COLO829 (cell line): ENCODE data around the gene HOXA13.

ENCODE experiments used
- DNase-seq: peaks from one replicate; pipeline ENCODE4 v3.0.0; 2012; ENCODE audit warnings: low spot score

The HOXA13 gene

DNA sequence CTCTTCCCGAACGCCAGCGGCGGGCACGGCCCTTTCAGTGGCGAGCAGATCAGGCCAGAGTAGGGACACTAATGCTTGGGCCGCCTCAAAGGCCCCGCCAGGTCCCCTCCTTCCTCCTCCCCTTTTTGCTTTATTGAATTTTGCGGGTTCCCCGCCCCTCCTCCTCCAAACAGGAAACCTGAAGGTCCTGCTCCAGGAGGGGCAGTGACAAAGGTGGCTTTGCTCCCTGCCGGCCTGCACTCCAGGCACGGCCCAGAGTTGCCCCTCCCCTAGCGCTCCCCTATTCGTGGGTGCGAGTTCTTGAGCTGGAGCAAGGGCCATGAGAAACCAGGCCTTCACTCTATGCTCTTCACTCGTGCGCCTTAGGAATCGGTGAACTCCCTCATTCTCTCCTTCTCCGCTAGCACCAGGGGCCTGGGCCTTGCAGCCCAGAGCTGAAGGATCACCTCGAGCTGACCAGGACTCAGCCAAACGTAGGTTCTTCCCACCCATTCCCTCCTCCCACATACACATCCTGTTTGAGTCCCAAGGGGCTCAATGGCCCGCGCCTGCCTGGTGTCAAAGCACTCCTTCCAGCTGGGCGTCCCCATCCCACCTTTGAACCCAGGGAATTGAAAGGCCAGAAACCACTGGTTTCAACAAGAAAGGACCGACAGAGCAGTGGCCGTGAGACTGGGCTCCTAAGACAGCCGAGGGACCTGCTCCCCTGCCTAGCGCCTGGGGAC is 51.7 kb downstream of the HOXA13 start:
- no peak for DNase-seq

GRCh38 chr7:27147199-27148030 is 52.5 kb downstream of the HOXA13 start, which contains the start of gene HOXA6:
HOXA6 (minus strand) TSS chr7:27147774; CDS start chr7:27147749, 25 bp downstream.
- no peak for DNase-seq

DNA sequence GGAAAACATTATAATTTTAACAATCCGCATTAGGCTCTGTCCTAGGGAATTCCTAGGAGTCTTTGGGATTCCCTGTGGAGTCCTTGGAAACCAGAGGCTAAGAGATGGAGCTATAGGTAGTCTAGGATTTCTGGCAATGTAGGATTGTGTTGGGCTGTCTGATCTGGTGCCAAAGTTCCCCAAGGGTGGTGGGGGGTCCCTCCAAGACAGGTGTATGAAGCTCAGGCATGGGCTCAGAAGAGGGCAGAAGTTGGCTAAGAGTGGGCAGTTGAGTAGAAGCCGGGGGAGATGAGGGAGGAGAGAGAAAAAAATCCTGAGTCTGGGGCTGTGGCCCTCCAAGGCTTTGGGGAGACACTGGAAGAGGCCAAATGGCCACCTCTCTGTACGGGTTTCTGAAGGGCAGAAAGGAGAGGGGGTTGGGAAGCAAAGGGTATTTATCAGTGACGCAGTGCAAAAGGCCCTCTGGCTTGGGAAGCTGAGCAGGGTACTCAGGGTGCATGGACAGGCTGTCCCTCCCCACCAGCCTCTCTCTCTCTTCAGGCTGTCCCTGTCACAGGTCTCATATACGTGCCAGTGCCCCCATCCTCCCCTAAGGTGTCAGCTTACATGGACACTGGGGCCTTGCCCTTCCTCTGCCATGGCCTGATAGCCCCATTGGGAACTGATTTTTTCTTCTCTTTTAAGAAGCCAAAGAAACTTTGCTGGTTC is 53.2 kb downstream of the HOXA13 start:
- no peak for DNase-seq

DNA sequence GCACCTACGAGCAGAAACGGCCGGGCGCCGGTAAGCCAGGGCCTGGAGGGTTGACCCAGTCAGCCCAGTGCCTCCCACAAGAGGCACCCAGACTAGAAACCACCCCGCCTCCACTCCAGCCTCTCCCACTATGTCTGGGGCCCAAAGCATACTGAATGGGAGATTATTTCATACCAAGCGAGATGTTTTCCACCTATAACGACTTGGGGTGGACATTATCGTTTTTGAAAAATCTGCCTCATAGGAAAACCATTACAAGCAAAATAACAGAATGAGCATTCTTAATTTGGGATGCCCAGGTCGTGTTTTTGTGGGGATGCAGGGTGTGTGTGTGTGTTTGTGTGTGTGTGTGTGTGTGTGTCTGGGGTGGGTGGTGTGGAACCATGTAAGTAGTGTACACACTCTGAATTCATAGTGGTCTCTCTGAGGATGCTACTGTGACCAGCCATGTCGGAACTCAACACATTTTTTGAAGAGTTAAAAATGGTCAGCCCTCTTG is 53.9 kb downstream of the HOXA13 start:
- no peak for DNase-seq

GRCh38 chr7:27145165-27145913 is 54.6 kb downstream of the HOXA13 start:
- no peak for DNase-seq

GRCh38 chr7:27144781-27145164 is 55.1 kb downstream of the HOXA13 start:
- no peak for DNase-seq
